Bronchial epithelial cell (primary cell): ENCODE results near the gene GBE1. TPM values are rescaled to one million over a fixed set of nuclear protein-coding genes. Genes with fewer than 3 reads are reported as not detected.

ENCODE experiments used
- DNase-seq: peaks from one replicate; pipeline ENCODE4 v3.0.0-alpha.2; 2010; ENCODE audit warnings: low read depth
- FAIRE-seq: peaks from 2 replicates; lab custom pipeline; 2011; peaks lifted over from hg19 to GRCh38; lab: Jason Lieb, UNC
- H3K27me3 ChIP-seq: 2 replicates; pipeline ENCODE4 v1.5.1; 2011; ENCODE audit warnings: low read length; ENCODE audit not compliant: control insufficient read depth, insufficient read depth
- H3K36me3 ChIP-seq: 2 replicates; pipeline ENCODE4 v1.5.1; 2011; ENCODE audit warnings: low read length; ENCODE audit not compliant: control insufficient read depth, insufficient read depth
- H3K4me3 ChIP-seq: 2 replicates; pipeline ENCODE4 v1.5.1; 2011; ENCODE audit warnings: mild to moderate bottlenecking, low read depth, low read length, control low read depth
- CTCF ChIP-seq: IDR thresholded peaks from 2 replicates; pipeline ENCODE4 v1.5.1; 2011; ENCODE audit warnings: mild to moderate bottlenecking, moderate library complexity, low read length, control low read depth, inconsistent platforms; ENCODE audit not compliant: insufficient read depth, severe bottlenecking
- total RNA-seq: library from RNA; depleted of rRNA; stranded (reverse); fragments of >200 nt; gene quantifications from 2 replicates; pipeline ENCODE4 v1.2.1, GENCODE V29; 2014

The GBE1 gene
- total RNA-seq, 1 donor from 2014 or later = 94.0 TPM

- no peak for TF ChIP-seq CTCF
- no peak overlapping the region for H3K4me3 ChIP-seq
- no peak for FAIRE-seq
Observed at GRCh38 chr3:81446806-81447205, 314.6 kb downstream of the GBE1 start.

GRCh38 chr3:81445712-81446111 is 315.7 kb downstream of the GBE1 start:
- no peaks in the 10 kb centered on the region for H3K36me3 ChIP-seq
- no peaks in the 10 kb centered on the region for H3K27me3 ChIP-seq
- no peak for DNase-seq
- H3K4me3 ChIP-seq = no peak overlapping the region
- FAIRE-seq = no peak
- no peak for TF ChIP-seq CTCF

More at GRCh38 chr3:81446806-81447205, 314.6 kb downstream of the GBE1 start:
- DNase-seq = no peak
- Histone ChIP-seq H3K27me3 (no peaks in the 10 kb centered on the region), H3K36me3 (no peaks in the 10 kb centered on the region)

GRCh38 chr3:81444817-81445460 is 316.5 kb downstream of the GBE1 start:
- Histone ChIP-seq H3K36me3 (no peaks in the 10 kb centered on the region), H3K27me3 (no peaks in the 10 kb centered on the region), H3K4me3 (no peak overlapping the region)
- DNase-seq (no peak), FAIRE-seq (no peak)
- TF ChIP-seq CTCF = no peak

GRCh38 chr3:81443958-81444357 is 317.5 kb downstream of the GBE1 start:
- no peaks in the 10 kb centered on the region for H3K27me3 ChIP-seq
- no peak overlapping the region for H3K4me3 ChIP-seq
- H3K36me3 ChIP-seq = no peaks in the 10 kb centered on the region
- peak; percentile 95 for DNase-seq
- TF ChIP-seq CTCF = no peak
- no peak for FAIRE-seq

- DNase-seq = peak; percentile 25
- Histone ChIP-seq H3K4me3 (no peak overlapping the region), H3K27me3 (no peaks in the 10 kb centered on the region), H3K36me3 (no peaks in the 10 kb centered on the region)
- TF ChIP-seq CTCF = no peak
- FAIRE-seq = no peak
Observed at GRCh38 chr3:81443457-81443782, 318.0 kb downstream of the GBE1 start.
